ENCODE results near the gene UBE2G2.

Gene UBE2G2

GRCh38 chr21:44790368-44790767 is 11.3 kb downstream of the UBE2G2 start:
- no peak for DNase-seq (ENCODE audit: low read depth in 3 of 3)

- no peak for DNase-seq (ENCODE audit: low read depth in 3 of 3)
These were observed 11.7 kb downstream of the UBE2G2 start for GRCh38 chr21:44789880-44790279.

- no peak for DNase-seq (ENCODE audit: low read depth in 3 of 3)
These were observed 15.8 kb downstream of the UBE2G2 start for GRCh38 chr21:44785620-44786335.

GRCh38 chr21:44784810-44785209 is 16.8 kb downstream of the UBE2G2 start:
- no peak for DNase-seq (ENCODE audit: low read depth in 3 of 3)

- DNase-seq (ENCODE audit: low read depth in 3 of 3), result no peak
These were observed 18.5 kb downstream of the UBE2G2 start for GRCh38 chr21:44783020-44783696.

- no peak for DNase-seq (ENCODE audit: low read depth in 3 of 3)
These were observed 20.7 kb downstream of the UBE2G2 start for GRCh38 chr21:44780767-44781459.

GRCh38 chr21:44780137-44780502 is 21.5 kb downstream of the UBE2G2 start:
- DNase-seq (ENCODE audit: low read depth in 3 of 3), result no peak

- DNase-seq (ENCODE audit: low read depth in 3 of 3), result no peak
These were observed 22.0 kb downstream of the UBE2G2 start for GRCh38 chr21:44779417-44780136.

GRCh38 chr21:44778983-44779382 is 22.6 kb downstream of the UBE2G2 start:
- DNase-seq (ENCODE audit: low read depth in 3 of 3), result no peak

GRCh38 chr21:44778499-44778911 is 23.1 kb downstream of the UBE2G2 start:
- DNase-seq (ENCODE audit: low read depth in 3 of 3), result no peak

GRCh38 chr21:44778094-44778493 is 23.5 kb downstream of the UBE2G2 start:
- no peak for DNase-seq (ENCODE audit: low read depth in 3 of 3)

GRCh38 chr21:44774972-44775371 is 26.6 kb downstream of the UBE2G2 start:
- no peak for DNase-seq (ENCODE audit: low read depth in 3 of 3)

- no peak for DNase-seq (ENCODE audit: low read depth in 3 of 3)
These were observed 28.2 kb downstream of the UBE2G2 start for GRCh38 chr21:44773291-44773932.

GRCh38 chr21:44771896-44772525 is 29.6 kb downstream of the UBE2G2 start:
- no peak for DNase-seq (ENCODE audit: low read depth in 3 of 3)

- DNase-seq (ENCODE audit: low read depth in 3 of 3), result no peak
These were observed 33.5 kb downstream of the UBE2G2 start for GRCh38 chr21:44767834-44768831.

- no peak for DNase-seq (ENCODE audit: low read depth in 3 of 3)
These were observed 34.7 kb downstream of the UBE2G2 start for GRCh38 chr21:44766818-44767354.

GRCh38 chr21:44766014-44766817 is 35.4 kb downstream of the UBE2G2 start:
- DNase-seq (ENCODE audit: low read depth in 3 of 3), result no peak

GRCh38 chr21:44765231-44766013 is 36.2 kb downstream of the UBE2G2 start:
- no peak for DNase-seq (ENCODE audit: low read depth in 3 of 3)
